GM21390 (cell line): ENCODE results near the gene TACC2.

Experiments
- ATAC-seq: cut with Tn5 transposase; IDR thresholded peaks from one replicate; pipeline ENCODE4 v1.9.1; 2021; ENCODE audit not compliant: unreplicated experiment

The TACC2 gene

DNA sequence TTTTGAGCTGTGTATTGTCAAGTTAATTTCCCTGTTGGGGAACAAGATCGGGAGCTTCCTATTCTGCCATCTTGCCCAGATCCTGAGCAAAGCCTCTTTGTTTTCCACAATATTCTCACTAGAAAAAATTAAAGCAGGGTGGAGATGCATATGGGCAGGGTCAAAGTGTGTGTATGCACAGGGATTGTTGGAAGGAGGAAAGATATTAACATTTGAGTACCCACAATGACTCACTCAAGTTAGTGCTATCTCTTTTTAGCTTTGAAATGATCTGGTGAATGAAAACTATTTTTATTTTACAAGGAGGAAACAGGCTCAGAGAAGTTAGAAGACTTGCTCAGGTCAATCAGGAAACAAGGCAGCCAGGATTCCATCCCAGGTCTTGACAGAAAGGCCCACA lies 275.5 kb downstream of the TACC2 start:
- no peak for ATAC-seq

DNA sequence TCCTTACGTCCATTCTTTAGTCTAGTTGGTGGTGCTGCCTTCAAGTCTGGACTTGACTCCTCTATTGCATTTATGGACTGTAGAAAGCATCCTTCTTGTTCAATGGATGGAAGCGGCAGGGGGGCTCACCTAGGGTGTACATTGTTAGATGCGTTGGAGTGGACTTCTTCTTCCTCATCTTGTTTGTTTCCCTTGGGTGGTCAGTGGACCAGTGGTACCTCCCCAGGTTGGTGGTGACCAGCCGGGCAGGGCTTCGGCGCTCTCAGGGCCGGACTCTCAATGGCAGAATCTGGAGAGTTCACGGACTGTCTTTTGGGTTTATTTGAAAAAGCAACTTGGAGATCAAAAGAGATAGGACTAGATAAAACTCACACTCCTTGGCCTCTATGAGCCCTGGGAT lies 276.0 kb downstream of the TACC2 start:
- no peak for ATAC-seq

- no peak for ATAC-seq
Measured at GRCh38 chr10:122265896-122266295, 276.9 kb downstream of the TACC2 start.

DNA sequence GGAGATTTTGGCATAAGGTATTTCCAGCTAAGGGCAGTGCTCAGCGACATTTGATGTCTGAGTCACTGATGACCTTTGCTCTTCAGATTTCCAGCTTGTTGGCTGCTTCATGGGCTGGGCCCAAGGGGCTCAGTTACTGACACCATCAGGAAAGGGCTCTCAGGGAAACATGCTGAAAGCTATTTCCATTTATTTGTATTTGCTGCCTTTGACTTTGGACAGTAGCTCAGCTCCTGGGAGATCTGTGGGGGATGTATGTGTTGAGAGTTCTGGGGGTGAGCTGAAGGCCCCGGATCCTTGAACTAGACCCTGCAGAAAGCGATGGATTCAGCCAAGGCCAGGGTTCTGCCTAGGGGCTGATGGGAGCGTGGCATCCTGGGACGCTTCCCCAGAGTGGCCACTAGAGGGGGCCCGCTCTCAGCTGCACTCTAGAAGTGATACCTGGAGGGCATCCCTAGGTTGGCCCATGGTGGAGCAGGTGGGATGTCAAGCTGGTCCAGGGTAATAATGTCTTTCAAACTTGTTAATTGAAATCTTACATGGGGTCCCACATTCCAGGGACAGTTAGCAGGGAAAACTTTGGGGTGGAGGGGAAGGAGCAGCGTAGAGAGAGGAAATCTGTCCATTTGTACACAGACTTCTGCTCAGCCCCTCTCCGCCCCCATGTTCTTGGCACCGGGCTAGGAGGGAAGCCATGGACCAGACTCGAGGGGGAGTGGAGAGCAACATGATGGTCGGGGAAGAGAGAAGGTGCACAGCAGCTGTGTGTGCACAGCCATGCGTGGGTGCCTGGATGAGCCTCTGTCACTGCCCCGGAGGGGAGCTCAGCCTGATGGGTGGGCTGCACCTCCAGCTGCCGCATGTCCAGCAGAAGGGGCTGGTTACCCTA lies 279.1 kb downstream of the TACC2 start:
- peak; percentile 77 for ATAC-seq

DNA sequence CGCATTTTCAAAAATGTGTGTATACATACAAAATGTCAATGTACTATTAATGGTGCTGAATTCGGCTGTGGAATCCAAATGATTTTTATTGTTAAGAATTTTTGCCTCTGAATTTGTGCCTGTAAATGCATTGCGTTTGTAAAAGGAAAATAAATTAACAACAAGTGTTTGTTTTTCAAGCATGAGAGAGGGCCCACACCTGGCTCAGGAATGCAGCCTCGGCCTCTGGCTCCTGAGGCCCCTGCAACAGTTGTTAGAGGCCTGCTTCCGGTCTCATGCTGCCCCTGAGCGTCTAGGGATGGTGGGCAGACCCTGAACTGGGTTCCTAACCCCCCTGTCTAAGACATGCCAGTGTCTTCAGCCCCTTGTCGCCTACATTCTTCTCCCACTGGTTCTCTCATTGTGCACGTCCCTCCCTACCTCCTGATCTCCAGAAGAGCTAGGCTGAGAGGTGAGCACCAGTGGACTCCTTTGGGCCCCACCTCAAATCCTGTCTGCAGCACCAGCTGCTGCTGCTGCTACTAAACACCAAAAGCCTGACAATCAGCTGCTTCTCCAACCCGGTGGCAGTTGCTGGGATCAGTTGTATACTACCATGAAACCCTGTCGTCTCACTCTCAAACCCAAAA lies 280.2 kb downstream of the TACC2 start:
- ATAC-seq = no peak

GRCh38 chr10:122271076-122271475 lies 282.1 kb downstream of the TACC2 start, which contains the start of gene BTBD16:
TSS of gene BTBD16 (plus strand) at chr10:122271296. CDS start at chr10:122275082, 3,786 bp downstream.
- ATAC-seq = no peak

GRCh38 chr10:122273966-122274545 lies 285.1 kb downstream of the TACC2 start:
- no peak for ATAC-seq

DNA sequence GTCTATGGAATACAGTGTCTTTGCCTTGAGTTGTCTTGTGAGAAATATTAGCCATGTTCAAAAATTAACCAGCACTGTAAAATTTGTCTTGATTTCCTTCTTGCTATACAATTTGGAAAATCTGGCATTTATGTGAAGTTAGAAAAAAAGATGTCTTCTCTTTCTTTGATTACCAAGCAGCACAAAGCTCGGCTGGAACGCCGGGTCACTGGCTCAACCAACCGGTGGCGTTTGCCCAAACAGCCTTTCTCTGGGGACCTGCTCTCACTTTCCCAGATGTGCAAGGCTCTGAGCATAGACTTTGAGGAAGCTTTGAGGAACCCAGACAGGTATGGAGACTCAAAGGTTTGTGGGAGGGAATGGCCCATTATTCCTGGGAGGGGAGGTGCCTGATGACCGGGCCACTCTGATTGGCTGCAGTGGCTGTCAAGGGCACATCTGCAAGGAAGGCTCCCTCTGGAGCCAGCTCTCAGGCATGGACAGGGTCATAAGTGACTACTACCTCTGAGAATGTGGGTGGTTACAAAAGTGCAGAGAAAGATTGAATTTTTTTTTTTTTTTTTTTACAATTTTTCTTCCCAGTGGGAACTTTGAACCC lies 287.7 kb downstream of the TACC2 start:
- no peak for ATAC-seq

GRCh38 chr10:122277526-122278136 lies 288.7 kb downstream of the TACC2 start:
- ATAC-seq = no peak

DNA sequence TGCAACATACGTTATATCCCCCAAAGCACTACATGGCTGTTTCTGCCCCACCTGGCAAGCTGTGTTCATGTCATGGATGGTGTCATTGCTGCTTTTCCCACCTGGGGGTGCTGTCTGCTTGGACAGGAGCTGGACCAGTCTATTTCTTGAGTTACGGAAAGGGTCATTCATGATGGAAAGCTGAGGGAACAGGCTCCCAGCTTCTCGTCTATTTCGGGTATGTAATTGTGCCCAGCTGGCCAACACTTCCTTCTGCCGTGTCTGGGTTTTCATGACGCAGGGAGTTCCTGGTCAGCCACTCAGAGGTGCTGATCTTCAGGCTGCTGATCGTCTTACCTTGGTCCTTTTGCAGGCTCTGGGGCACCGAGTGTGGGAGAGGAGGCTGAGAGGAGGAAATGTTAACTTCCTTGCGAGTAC lies 290.8 kb downstream of the TACC2 start:
- no peak for ATAC-seq

GRCh38 chr10:122280156-122280555 lies 291.2 kb downstream of the TACC2 start:
- ATAC-seq = no peak

DNA sequence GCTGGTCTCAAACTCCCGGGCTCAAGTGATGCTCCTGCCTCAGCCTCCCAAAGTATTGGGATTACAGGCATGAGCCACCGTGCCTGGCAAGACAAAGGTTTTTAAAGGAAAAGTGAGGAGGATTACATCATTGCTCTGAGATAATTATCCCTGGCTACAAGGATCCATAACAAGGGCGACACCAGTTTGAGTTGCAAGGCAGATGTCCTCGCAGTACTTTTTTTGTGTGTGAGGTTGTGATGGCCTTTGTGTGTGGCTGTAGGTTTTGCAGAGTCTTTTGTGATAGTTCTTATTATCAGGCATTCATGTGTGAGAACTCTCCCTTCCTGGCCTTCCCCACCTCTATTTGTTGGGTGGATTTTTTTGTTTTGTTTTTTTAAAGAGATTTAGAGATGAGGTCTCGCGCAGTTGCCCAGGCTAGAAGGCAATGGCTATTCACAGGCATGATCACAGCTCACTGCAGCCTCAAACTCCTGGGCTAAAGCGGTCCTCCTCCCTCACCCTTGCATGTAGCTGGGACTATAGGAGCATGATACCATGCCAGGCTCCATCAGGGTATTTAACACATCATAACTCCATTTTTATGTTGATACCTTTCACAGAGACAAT lies 292.2 kb downstream of the TACC2 start:
- ATAC-seq = no peak

DNA sequence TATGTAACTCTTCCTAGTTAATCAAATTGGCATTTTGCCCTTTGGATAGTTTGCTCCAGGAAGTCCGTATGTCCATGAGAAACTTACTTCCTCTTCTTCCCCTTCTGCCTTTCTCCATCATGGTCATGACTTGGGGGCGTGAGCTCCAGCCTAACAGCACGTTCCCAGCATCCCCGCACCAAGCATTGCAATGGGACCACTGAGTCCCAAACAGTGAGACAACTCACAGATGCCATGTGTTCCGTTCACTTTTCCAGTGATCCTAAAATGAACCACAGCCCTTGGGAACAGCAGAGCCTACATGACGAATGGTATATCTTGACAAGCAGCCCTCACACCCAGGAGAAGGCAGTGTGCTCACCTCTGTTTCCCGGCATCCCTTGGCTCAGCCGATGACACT lies 292.8 kb downstream of the TACC2 start:
- ATAC-seq = no peak

DNA sequence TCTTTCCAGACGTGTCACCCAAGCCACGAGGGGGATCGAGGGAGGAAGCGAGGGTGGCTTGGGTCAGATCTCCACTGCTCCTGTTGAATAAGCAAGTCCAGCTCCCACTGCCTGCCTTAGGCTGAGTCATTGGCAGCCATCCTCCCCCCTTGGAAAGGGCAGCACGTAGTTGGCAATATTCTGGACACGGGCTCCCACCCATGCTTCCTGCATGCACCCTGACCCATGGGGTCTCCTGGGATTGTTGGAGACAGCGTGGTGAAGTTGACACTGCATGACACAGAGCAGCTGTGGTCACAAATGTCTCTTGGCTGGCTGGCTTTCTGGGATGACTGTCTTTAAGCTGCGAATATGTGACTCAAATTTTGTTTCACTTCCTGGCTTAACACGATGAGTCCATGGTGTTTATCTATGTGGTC lies 293.3 kb downstream of the TACC2 start:
- no peak for ATAC-seq

DNA sequence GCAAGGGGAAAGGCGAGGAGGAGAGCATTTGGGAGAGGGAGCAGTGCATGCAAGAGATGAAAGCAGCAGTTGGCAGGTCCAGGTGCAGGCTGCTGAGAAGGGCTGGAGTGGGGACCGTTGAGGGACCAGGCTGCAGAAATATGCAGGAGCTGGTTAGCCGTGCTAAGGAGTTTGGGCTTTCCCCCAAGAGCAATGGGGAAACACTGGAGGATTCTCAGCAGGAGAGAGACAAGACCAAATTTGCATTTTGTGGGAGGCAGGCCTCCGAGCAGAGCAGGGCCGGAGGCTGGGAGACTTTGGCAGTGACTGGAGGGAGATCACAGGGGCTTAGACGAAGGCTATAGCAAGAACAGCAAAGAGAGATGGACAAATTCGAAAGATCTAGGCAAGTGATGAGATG lies 293.9 kb downstream of the TACC2 start:
- ATAC-seq = no peak

DNA sequence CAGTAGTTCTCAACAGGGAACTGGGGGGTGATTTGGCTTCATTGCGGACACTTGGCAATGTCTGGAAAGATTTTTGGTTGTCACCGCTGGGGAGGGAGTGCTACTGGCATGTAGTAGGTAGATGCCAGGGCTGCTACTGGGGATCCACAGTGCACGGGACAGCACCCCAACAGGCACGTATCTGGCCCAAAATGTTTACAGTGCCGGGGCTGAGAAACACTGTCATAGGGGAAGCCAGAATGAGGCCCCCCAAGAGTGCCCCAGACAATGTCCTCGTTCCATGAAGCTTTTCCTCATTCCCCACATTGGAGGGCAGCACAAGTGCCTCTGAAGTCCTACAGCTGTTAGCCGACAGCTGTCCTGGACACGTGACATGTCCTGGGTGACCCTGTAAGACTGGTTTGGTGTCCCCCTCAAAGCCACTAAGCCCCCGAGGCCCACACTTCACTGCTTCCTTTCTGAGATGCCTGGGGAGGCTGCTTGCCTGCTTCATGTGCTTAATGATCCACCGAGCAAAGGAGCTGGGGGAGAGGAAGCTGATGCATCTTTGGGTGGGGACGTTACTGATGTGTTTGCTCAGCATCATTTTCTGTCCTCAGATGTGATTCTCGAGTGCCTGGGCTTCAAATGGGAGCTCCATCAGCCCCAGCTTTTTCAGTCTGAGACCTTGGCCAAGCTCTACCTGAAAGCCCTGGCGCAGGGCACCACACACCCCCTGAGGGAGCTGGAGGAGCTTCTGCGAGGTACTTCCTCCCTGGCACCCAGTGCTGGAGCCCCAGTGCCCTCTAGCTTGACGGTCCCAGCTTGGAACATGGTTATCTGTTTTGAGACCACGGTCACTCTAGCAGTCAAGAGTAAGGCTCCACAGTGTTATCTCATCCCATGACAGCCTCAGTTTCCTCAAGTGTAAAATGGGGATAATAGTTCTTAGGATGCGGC lies 296.8 kb downstream of the TACC2 start:
- ATAC-seq = no peak

DNA sequence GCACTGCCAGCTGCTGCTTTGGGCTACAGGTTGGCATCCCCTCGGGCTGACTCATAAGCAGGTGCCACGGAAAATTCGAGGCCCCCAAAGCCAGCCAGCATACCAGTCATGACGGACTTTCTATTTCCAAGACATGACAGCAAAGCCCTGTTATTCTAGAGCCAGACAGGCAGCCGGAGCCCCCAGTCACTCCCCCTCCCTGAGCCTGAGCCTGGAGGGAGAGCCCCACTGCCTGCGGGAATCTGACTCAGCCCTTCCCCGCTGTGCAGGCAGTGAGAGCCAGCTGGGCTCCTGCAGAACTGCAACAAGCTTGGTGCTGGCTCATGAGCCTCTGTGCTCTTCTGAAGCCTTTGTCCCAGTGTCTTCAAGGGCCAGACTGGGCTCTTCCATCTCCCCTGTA lies 297.9 kb downstream of the TACC2 start:
- no peak for ATAC-seq

- ATAC-seq = no peak
Measured at GRCh38 chr10:122287570-122287969, 298.6 kb downstream of the TACC2 start.

GRCh38 chr10:122288262-122288661 lies 299.3 kb downstream of the TACC2 start:
- ATAC-seq = no peak

GRCh38 chr10:122288917-122289316 lies 300.0 kb downstream of the TACC2 start:
- ATAC-seq = no peak
